ENCODE data around the gene ENSA.
A peak's percentile ranks its signal among the peaks of the same experiment; 100 is the strongest.
"Not testable (repeated sequence)": the region's sequence is repeated elsewhere in the genome, so short reads cannot be mapped to it uniquely, and the experiment has no call there.

Gene ENSA

GRCh38 chr1:150629115-150629928, at the start of gene ENSA:
Gene ENSA, minus strand, starts transcription at chr1:150629612. Its CDS starts 142 bp downstream, at chr1:150629470.
- no peak for TF ChIP-seq CTCF (IDR thresholded peaks at IDR 0.05; ENCODE audit: low read depth, low read length)
- H3K4me3 ChIP-seq (ENCODE audit: low read depth, low read length): peak within 1 kb of the TSS; percentile 87

- TF ChIP-seq CTCF (IDR thresholded peaks at IDR 0.05; ENCODE audit: low read depth, low read length): no peak
- H3K4me3 ChIP-seq (ENCODE audit: low read depth, low read length): no peak overlapping the region
Observed at GRCh38 chr1:150678988-150679387, 49.6 kb upstream of the ENSA start.

GRCh38 chr1:150674881-150675280, 45.5 kb upstream of the ENSA start:
- H3K4me3 ChIP-seq (ENCODE audit: low read depth, low read length): no peak overlapping the region
- no peak for TF ChIP-seq CTCF (IDR thresholded peaks at IDR 0.05; ENCODE audit: low read depth, low read length)

- no peak for TF ChIP-seq CTCF (IDR thresholded peaks at IDR 0.05; ENCODE audit: low read depth, low read length)
- no peak overlapping the region for H3K4me3 ChIP-seq (ENCODE audit: low read depth, low read length)
Observed at GRCh38 chr1:150663321-150663720, 33.9 kb upstream of the ENSA start.

GRCh38 chr1:150662811-150663210, 33.4 kb upstream of the ENSA start:
- TF ChIP-seq CTCF (IDR thresholded peaks at IDR 0.05; ENCODE audit: low read depth, low read length): no peak

GRCh38 chr1:150661156-150661555, 31.7 kb upstream of the ENSA start:
- H3K4me3 ChIP-seq (ENCODE audit: low read depth, low read length): no peak overlapping the region
- TF ChIP-seq CTCF (IDR thresholded peaks at IDR 0.05; ENCODE audit: low read depth, low read length): no peak

More at GRCh38 chr1:150662811-150663210, 33.4 kb upstream of the ENSA start:
- H3K4me3 ChIP-seq (ENCODE audit: low read depth, low read length): no peak overlapping the region

GRCh38 chr1:150660584-150660983, 31.2 kb upstream of the ENSA start:
- no peak overlapping the region for H3K4me3 ChIP-seq (ENCODE audit: low read depth, low read length)
- TF ChIP-seq CTCF (IDR thresholded peaks at IDR 0.05; ENCODE audit: low read depth, low read length): no peak

- not testable (repeated sequence) for H3K4me3 ChIP-seq (ENCODE audit: low read depth, low read length)
Observed at GRCh38 chr1:150657064-150657463, 27.7 kb upstream of the ENSA start.

- not testable (repeated sequence) for H3K4me3 ChIP-seq (ENCODE audit: low read depth, low read length)
Observed at GRCh38 chr1:150654635-150655034, 25.2 kb upstream of the ENSA start.

Data from WI38 (cell line).